Measurements from ENCODE around the gene CIDEA. TPM values are rescaled to one million over a fixed set of nuclear protein-coding genes. Genes with fewer than 3 reads are reported as not detected.
A peak's percentile ranks its signal among the peaks of the same experiment; 100 is the strongest.

CIDEA gene
- total RNA-seq, 1 experiment from 2014 or later = not detected

DNA sequence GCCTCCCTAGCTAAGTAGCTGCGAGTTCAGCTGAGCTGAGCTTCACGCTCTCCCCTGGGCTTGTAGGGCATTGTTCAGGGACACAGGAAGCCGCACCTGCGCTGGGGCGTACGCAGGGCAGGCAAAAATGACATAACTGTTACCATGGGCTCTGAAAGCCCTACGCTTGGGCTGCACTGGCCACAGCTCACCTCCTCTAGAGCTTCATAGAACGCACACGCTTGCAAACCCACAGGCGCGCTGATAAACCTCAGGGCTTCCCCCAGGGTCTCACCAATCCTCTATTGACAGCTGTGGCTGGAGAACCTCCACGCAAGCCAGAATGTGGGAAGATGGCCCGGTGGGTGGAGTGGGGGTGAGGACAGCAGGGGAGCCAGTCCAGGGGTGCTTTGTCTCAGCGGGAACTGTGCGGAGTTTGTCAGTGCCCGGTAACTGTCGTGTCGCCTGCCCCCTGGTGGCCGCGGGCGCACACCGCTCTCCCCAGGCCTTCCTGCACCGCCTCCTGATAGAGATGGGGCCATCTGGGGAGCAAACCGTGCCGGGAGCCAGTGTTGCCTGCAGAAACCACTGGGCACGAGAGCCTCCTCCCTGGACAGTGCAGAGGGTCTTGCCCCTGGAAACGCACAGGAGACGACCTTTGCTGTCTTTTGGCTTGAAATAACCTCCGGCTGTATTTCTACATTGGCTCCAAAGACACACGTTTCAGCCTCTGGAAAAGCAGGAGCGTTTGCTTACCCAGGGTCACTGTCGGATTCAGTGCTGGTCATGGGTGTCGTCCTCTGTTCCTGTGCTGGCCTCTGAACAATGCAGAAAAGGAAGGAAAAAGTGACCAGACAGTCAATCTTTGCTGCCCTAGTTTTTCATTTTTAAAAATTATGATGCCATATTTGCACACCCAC is 17.0 kb upstream of the CIDEA start:
- no TSS peak for BruUV-seq (replicated peaks)
- TF ChIP-seq, protein P1, sequence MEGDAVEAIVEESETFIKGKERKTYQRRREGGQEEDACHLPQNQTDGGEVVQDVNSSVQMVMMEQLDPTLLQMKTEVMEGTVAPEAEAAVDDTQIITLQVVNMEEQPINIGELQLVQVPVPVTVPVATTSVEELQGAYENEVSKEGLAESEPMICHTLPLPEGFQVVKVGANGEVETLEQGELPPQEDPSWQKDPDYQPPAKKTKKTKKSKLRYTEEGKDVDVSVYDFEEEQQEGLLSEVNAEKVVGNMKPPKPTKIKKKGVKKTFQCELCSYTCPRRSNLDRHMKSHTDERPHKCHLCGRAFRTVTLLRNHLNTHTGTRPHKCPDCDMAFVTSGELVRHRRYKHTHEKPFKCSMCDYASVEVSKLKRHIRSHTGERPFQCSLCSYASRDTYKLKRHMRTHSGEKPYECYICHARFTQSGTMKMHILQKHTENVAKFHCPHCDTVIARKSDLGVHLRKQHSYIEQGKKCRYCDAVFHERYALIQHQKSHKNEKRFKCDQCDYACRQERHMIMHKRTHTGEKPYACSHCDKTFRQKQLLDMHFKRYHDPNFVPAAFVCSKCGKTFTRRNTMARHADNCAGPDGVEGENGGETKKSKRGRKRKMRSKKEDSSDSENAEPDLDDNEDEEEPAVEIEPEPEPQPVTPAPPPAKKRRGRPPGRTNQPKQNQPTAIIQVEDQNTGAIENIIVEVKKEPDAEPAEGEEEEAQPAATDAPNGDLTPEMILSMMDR (conservative IDR thresholded peaks at IDR 0.05; ENCODE audit: low read depth, low read length) = peak; percentile 94
- TF ChIP-seq EZH2phosphoT487 (IDR thresholded peaks at IDR 0.05; ENCODE audit: borderline replicate concordance, low read length) = no peak
- Histone ChIP-seq H3K79me2 (ENCODE audit: low read length) (no peaks in the 10 kb centered on the region), H3K4me2 (ENCODE audit: low read length) (peak overlapping the region; percentile 67), H3K4me1 (ENCODE audit: insufficient read depth, low read length) (no peaks in the 10 kb centered on the region), H3K9me2 (replicated peaks; ENCODE audit: low read length) (no peaks in the 10 kb centered on the region), H3F3A (ENCODE audit: low read length, unreplicated experiment) (no peaks in the 10 kb centered on the region), H3K36me3 (ENCODE audit: low read depth, low read length) (no peaks in the 10 kb centered on the region), H3K9me3 (ENCODE audit: low read length) (no peaks in the 10 kb centered on the region), H3K9ac (ENCODE audit: low read length) (no peak overlapping the region), H2AFZ (ENCODE audit: low read length) (peak overlapping the region; percentile 77), H4K20me1 (ENCODE audit: low read length) (no peaks in the 10 kb centered on the region), H3K4me3 (ENCODE audit: low read length) (peak overlapping the region; percentile 10; the same call in 1 of the 2 replicates), H3K27ac (ENCODE audit: low read length) (no peak overlapping the region), H3K27me3 (ENCODE audit: low read length) (peaks cover 5% of the 10 kb centered on the region; the same call in 1 of the 2 replicates)
- POLR2A ChIA-PET (ENCODE audit: unreplicated experiment) = no interaction called here
- CTCF ChIA-PET = interaction anchor here (0.5 to 0.6 kb wide), 3 partner anchors 19 to 151 kb away, joined by 3 to 8 read pairs (median 3); no protein-coding TSS in a partner anchor
- DNase-seq = peak; percentile 76
- intact Hi-C loops (cut with micrococcal nuclease) = loop anchor here (1.0 kb wide), 1 partner anchor 145 kb away; no protein-coding TSS in a partner anchor
- peak; percentile 99 for ATAC-seq

DNA sequence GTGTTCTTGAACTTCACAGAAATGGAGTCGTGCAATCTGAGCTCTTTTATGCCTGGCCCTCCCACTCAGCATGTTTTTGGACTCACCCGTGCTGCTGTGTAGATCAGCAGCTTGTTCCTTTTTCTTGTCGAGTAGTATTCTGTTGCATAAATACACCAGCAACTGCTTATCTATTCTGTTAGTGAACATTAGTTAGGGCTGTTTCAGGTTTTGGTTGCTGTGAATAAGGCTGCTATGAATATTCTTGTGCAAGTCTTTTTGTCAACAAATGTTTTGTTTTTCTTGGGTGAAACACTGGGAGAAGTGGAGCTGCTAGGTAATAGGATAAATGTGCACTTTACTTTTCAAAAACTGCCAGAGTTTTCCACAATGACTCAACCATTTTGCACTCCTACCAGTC is 15.3 kb upstream of the CIDEA start:
- Histone ChIP-seq H3K79me2 (ENCODE audit: low read length) (no peaks in the 10 kb centered on the region), H3K4me3 (ENCODE audit: low read length) (no peak overlapping the region), H3F3A (ENCODE audit: low read length, unreplicated experiment) (no peaks in the 10 kb centered on the region), H3K9ac (ENCODE audit: low read length) (no peak overlapping the region), H3K27me3 (ENCODE audit: low read length) (peaks cover 5% of the 10 kb centered on the region; the same call in 1 of the 2 replicates), H3K9me2 (replicated peaks; ENCODE audit: low read length) (no peaks in the 10 kb centered on the region), H3K27ac (ENCODE audit: low read length) (no peak overlapping the region), H2AFZ (ENCODE audit: low read length) (no peak overlapping the region), H3K36me3 (ENCODE audit: low read depth, low read length) (no peaks in the 10 kb centered on the region), H3K4me2 (ENCODE audit: low read length) (no peak overlapping the region), H3K9me3 (ENCODE audit: low read length) (no peaks in the 10 kb centered on the region), H3K4me1 (ENCODE audit: insufficient read depth, low read length) (no peaks in the 10 kb centered on the region), H4K20me1 (ENCODE audit: low read length) (no peaks in the 10 kb centered on the region)
- no TSS peak for BruUV-seq (replicated peaks)
- DNase-seq (no peak), ATAC-seq (no peak)
- ChIA-PET POLR2A (ENCODE audit: unreplicated experiment) (no interaction called here), CTCF (interaction anchor here (0.6 kb wide), 1 partner anchor 43 kb away, joined by 4 read pairs; no protein-coding TSS in a partner anchor)
- TF ChIP-seq EZH2phosphoT487 (IDR thresholded peaks at IDR 0.05; ENCODE audit: borderline replicate concordance, low read length) (no peak), EZH2 (IDR thresholded peaks at IDR 0.05; ENCODE audit: low read length, unreplicated experiment) (no peak)
- TF ChIP-seq, protein P1 (conservative IDR thresholded peaks at IDR 0.05; ENCODE audit: low read depth, low read length) = no peak
- intact Hi-C loops (cut with micrococcal nuclease) = no loop called here

DNA sequence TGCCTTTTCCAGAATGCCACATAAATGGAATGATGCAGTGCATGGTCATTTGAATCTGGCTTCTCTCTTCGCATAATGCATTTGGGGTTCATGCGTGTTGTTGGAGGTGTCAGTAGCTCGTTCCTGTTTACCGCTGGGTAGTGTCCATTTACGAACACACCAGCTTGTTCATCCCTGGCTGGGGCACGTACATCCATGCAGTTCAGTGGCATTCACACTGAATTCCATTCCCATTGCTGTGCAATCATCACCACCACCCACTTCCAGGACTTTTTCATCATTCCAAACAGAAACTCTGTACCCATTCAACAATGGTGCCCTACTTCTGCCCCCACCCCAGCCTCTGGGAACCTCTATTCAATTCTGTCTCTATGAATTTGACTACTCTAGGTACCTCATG is 14.7 kb upstream of the CIDEA start:
- ChIA-PET POLR2A (ENCODE audit: unreplicated experiment) (no interaction called here), CTCF (no interaction called here)
- no peak overlapping the region for H3K4me2 ChIP-seq (ENCODE audit: low read length)

More for the DNA sequence above, 14.7 kb upstream of the CIDEA start:
- Histone ChIP-seq H3K9me3 (ENCODE audit: low read length) (no peaks in the 10 kb centered on the region), H3K4me1 (ENCODE audit: insufficient read depth, low read length) (no peaks in the 10 kb centered on the region), H3K79me2 (ENCODE audit: low read length) (no peaks in the 10 kb centered on the region), H3K9ac (ENCODE audit: low read length) (no peak overlapping the region), H3K27ac (ENCODE audit: low read length) (no peak overlapping the region), H4K20me1 (ENCODE audit: low read length) (no peaks in the 10 kb centered on the region), H3F3A (ENCODE audit: low read length, unreplicated experiment) (no peaks in the 10 kb centered on the region), H3K27me3 (ENCODE audit: low read length) (peaks cover 5% of the 10 kb centered on the region; the same call in 1 of the 2 replicates), H3K36me3 (ENCODE audit: low read depth, low read length) (no peaks in the 10 kb centered on the region), H3K4me3 (ENCODE audit: low read length) (no peak overlapping the region), H3K9me2 (replicated peaks; ENCODE audit: low read length) (no peaks in the 10 kb centered on the region), H2AFZ (ENCODE audit: low read length) (no peak overlapping the region)
- BruUV-seq (replicated peaks) = no TSS peak
- ATAC-seq = no peak
- intact Hi-C loops (cut with micrococcal nuclease) = no loop called here
- no peak for DNase-seq
- TF ChIP-seq, protein P1 (conservative IDR thresholded peaks at IDR 0.05; ENCODE audit: low read depth, low read length) = no peak
- TF ChIP-seq EZH2phosphoT487 (IDR thresholded peaks at IDR 0.05; ENCODE audit: borderline replicate concordance, low read length) = no peak
- no peak for TF ChIP-seq EZH2 (IDR thresholded peaks at IDR 0.05; ENCODE audit: low read length, unreplicated experiment)

All from PC-3 (cell line).